PC-3 (cell line): ENCODE measurements around the gene TCL1B. TPM values are rescaled to one million over a fixed set of nuclear protein-coding genes. Genes with fewer than 3 reads are reported as not detected.
"Not testable (repeated sequence)": the region's sequence is repeated elsewhere in the genome, so short reads cannot be mapped to it uniquely, and the experiment has no call there.

Source experiments
- ATAC-seq: fragments of 200-7000 bp; cut with Tn5 transposase; 2 replicates; pipeline ENCODE4 v1.9.1; 2020; ENCODE audit warnings: mild to moderate bottlenecking, moderate library complexity
- BruUV-seq: library from RNA; stranded (reverse); fragments of 400-500 nt; replicated peaks from 2 replicates; lab custom pipeline; 2021; lab: Mats Ljungman, UMichigan
- CTCF ChIA-PET: fragments of 300-600 bp; sonication (Branson Sonifier 250); formaldehyde crosslinking; loops from one replicate; lab custom pipeline; 2022; ENCODE audit warnings: antibody characterized with exemption; lab: Charles Lee
- POLR2A ChIA-PET: fragments of 300-600 bp; sonication (Branson Sonifier 250); formaldehyde crosslinking; loops from one replicate; lab custom pipeline; 2022; ENCODE audit warnings: antibody characterized with exemption; ENCODE audit not compliant: unreplicated experiment; lab: Charles Lee
- DNase-seq: peaks from one replicate; pipeline ENCODE4 v3.0.0-alpha.2; 2015
- H2AFZ ChIP-seq: fragments of 300-600 bp; sonication (generic); 2 replicates; pipeline ENCODE4 v1.6.0; 2016; ENCODE audit warnings: antibody characterized with exemption, low read length
- H3F3A ChIP-seq: fragments of 300-600 bp; sonication (generic); one replicate; pipeline ENCODE4 v1.6.0; 2017; ENCODE audit warnings: antibody characterized with exemption, low read length, control low read depth, mild to moderate bottlenecking; ENCODE audit not compliant: unreplicated experiment
- H3K27ac ChIP-seq: fragments of 300-600 bp; sonication (generic); 2 replicates; pipeline ENCODE4 v1.5.1; 2016; ENCODE audit warnings: mild to moderate bottlenecking, low read length
- H3K27me3 ChIP-seq: fragments of 300-600 bp; sonication (generic); 2 replicates; pipeline ENCODE4 v1.6.1; 2016; ENCODE audit warnings: low read length, mixed read lengths
- H3K36me3 ChIP-seq: fragments of 300-600 bp; sonication (generic); 2 replicates; pipeline ENCODE4 v1.6.1; 2016; ENCODE audit warnings: low read depth, mixed run types, low read length, mixed read lengths
- H3K4me1 ChIP-seq: fragments of 300-600 bp; sonication (generic); 2 replicates; pipeline ENCODE4 v1.5.1; 2016; ENCODE audit warnings: low read length; ENCODE audit not compliant: insufficient read depth
- H3K4me2 ChIP-seq: fragments of 300-600 bp; sonication (generic); 2 replicates; pipeline ENCODE4 v1.6.0; 2016; ENCODE audit warnings: low read length
- H3K4me3 ChIP-seq: fragments of 300-600 bp; sonication (generic); 2 replicates; pipeline ENCODE4 v1.5.1; 2016; ENCODE audit warnings: mild to moderate bottlenecking, low read length, mixed read lengths
- H3K79me2 ChIP-seq: fragments of 300-600 bp; sonication (generic); 2 replicates; pipeline ENCODE4 v1.6.1; 2017; ENCODE audit warnings: low read length, mixed read lengths
- H3K9ac ChIP-seq: fragments of 300-600 bp; sonication (generic); 2 replicates; pipeline ENCODE4 v1.6.0; 2016; ENCODE audit warnings: mild to moderate bottlenecking, low read length
- H3K9me2 ChIP-seq: fragments of 300-600 bp; sonication (generic); replicated peaks from 2 replicates; pipeline ENCODE4 v1.6.1; 2016; ENCODE audit warnings: mixed run types, low read length, mixed read lengths
- H3K9me3 ChIP-seq: fragments of 300-600 bp; sonication (generic); 2 replicates; pipeline ENCODE4 v1.6.1; 2016; ENCODE audit warnings: low read length, mixed read lengths
- H4K20me1 ChIP-seq: fragments of 300-600 bp; sonication (generic); 2 replicates; pipeline ENCODE4 v1.6.1; 2016; ENCODE audit warnings: low read length, mixed read lengths
- CTCF ChIP-seq: fragments of 300-600 bp; sonication (generic); conservative IDR thresholded peaks from 2 replicates; pipeline ENCODE4 v1.5.1; 2017; ENCODE audit warnings: antibody characterized with exemption, low read depth, mild to moderate bottlenecking, low read length
- EZH2 ChIP-seq: fragments of 300-600 bp; sonication (generic); IDR thresholded peaks from one replicate; pipeline ENCODE4 v1.6.1; 2017; ENCODE audit warnings: antibody characterized with exemption, mild to moderate bottlenecking, low read length; ENCODE audit not compliant: unreplicated experiment
- EZH2phosphoT487 ChIP-seq: fragments of 300-600 bp; sonication (generic); IDR thresholded peaks from 2 replicates; pipeline ENCODE4 v1.6.1; 2018; ENCODE audit warnings: mild to moderate bottlenecking, antibody characterized with exemption, low read length, borderline replicate concordance
- intact Hi-C: fragments of 100-400 bp; cut with micrococcal nuclease; formaldehyde crosslinking; loops from 2 replicates; pipeline ENCODE4 v1.9.0; 2023
- total RNA-seq: library from RNA; depleted of rRNA; stranded (reverse); fragments of >200 nt; gene quantifications from 2 replicates; pipeline ENCODE4 v1.2.3, GENCODE V29; 2014

Gene TCL1B
- total RNA-seq, 1 experiment from 2014 or later: not detected

GRCh38 chr14:95729402-95730028 is 43.3 kb downstream of the TCL1B start:
- H3K9ac ChIP-seq, DNase-seq, H3K4me3 ChIP-seq, H3K36me3 ChIP-seq, H3K9me3 ChIP-seq, H2AFZ ChIP-seq, H4K20me1 ChIP-seq, H3K9me2 ChIP-seq, H3K27ac ChIP-seq, POLR2A ChIA-PET, H3K4me1 ChIP-seq, ATAC-seq, H3K4me2 ChIP-seq, BruUV-seq, CTCF ChIA-PET, H3F3A ChIP-seq, intact Hi-C loops, H3K79me2 ChIP-seq: not testable (repeated sequence)
- H3K27me3 ChIP-seq: peaks cover 44% of the 10 kb centered on the region

- no peaks in the 10 kb centered on the region for H3K9me2 ChIP-seq
- H3K27ac ChIP-seq: no peak overlapping the region
- no peaks in the 10 kb centered on the region for H4K20me1 ChIP-seq
- ATAC-seq (no peak), DNase-seq (no peak)
- no peak overlapping the region for H3K4me2 ChIP-seq
- H3K36me3 ChIP-seq: no peaks in the 10 kb centered on the region
- H3F3A ChIP-seq: no peaks in the 10 kb centered on the region
- no peak overlapping the region for H2AFZ ChIP-seq
- no peaks in the 10 kb centered on the region for H3K79me2 ChIP-seq
- no peaks in the 10 kb centered on the region for H3K9me3 ChIP-seq
- H3K4me1 ChIP-seq: no peaks in the 10 kb centered on the region
- intact Hi-C loops: no loop called here
- H3K9ac ChIP-seq: no peak overlapping the region
- H3K4me3 ChIP-seq: no peak overlapping the region
- CTCF ChIA-PET: no interaction called here
- BruUV-seq: no TSS peak
- POLR2A ChIA-PET: no interaction called here
- TF ChIP-seq EZH2phosphoT487: no peak
- no peak for TF ChIP-seq CTCF
- TF ChIP-seq EZH2: no peak
- peaks cover 44% of the 10 kb centered on the region for H3K27me3 ChIP-seq
These were observed 43.9 kb downstream of the TCL1B start for GRCh38 chr14:95730126-95730525.

GRCh38 chr14:95733212-95733611 is 47.0 kb downstream of the TCL1B start:
- Histone ChIP-seq H3F3A (no peaks in the 10 kb centered on the region), H3K4me3 (no peak overlapping the region), H3K9me3 (no peaks in the 10 kb centered on the region), H3K4me2 (no peak overlapping the region), H4K20me1 (no peaks in the 10 kb centered on the region), H3K36me3 (no peaks in the 10 kb centered on the region), H3K4me1 (no peaks in the 10 kb centered on the region), H2AFZ (no peak overlapping the region), H3K27ac (no peak overlapping the region), H3K9me2 (no peaks in the 10 kb centered on the region), H3K27me3 (peaks cover 33% of the 10 kb centered on the region), H3K79me2 (no peaks in the 10 kb centered on the region), H3K9ac (no peak overlapping the region)
- ChIA-PET POLR2A (no interaction called here), CTCF (no interaction called here)
- ATAC-seq: no peak
- no TSS peak for BruUV-seq
- TF ChIP-seq CTCF (no peak), EZH2phosphoT487 (no peak), EZH2 (no peak)
- no peak for DNase-seq
- intact Hi-C loops: no loop called here
